Measurements from ENCODE around the gene RSBN1. TPM values are rescaled to one million over a fixed set of nuclear protein-coding genes. Genes with fewer than 3 reads are reported as not detected.

Gene RSBN1
- total RNA-seq, 1 donor from 2014 or later = 40.1 TPM

DNA sequence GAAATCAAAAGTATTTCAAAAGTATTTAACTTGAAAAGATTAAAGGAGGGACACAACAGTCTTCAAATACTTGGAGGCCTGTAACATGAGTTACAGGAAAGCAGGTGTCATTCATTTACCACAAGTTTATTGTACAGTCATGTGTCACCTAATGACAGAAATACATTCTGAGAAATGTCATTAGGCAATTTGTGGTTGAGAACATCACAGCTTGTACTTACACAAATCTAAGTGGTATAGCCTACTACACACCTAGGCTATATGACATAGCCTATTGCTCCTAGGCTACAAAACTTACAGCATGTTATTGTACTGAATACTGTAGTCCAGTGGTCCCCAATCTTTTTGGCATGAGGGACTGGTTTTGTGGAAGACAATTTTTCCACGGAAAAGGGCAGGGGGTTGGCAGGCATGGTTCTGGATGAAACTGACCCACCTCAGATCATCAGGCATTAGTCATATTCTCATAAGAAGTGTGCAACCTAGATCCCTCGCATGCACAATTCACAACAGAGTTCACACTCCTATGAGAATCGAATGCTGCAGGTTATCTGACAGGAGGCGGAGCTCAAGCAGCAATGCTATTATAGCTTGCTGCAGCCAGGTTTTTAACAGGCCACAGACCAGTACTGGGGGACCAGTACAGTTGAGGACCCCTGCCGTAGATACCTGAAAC, 28.0 kb downstream of the RSBN1 start:
- Histone ChIP-seq H3K4me1 (peaks cover 14% of the 10 kb centered on the region), H3K27ac (no peak overlapping the region), H4K20me1 (ENCODE audit: low read depth) (peaks cover 47% of the 10 kb centered on the region), H2AFZ (replicated peaks) (no peak overlapping the region), H3K79me2 (ENCODE audit: low read depth) (peaks cover 99% of the 10 kb centered on the region), H3K4me3 (no peak overlapping the region), H3K27me3 (no peaks in the 10 kb centered on the region), H3K4me2 (no peak overlapping the region), H3K9ac (no peak overlapping the region), H3F3A (ENCODE audit: low read depth) (no peaks in the 10 kb centered on the region), H3K9me3 (ENCODE audit: low read depth) (no peaks in the 10 kb centered on the region), H3K36me3 (no peaks in the 10 kb centered on the region)
- no peaks in the 10 kb centered on the region for H3K9me3 Mint-ChIP-seq
- no peak overlapping the region for H3K27ac Mint-ChIP-seq
- TF ChIP-seq EZH2 (IDR thresholded peaks at IDR 0.05) = no peak
- peaks cover 28% of the 10 kb centered on the region for H3K36me3 Mint-ChIP-seq
- DNase-seq (ENCODE audit: low spot score) = no peak
- H3K27me3 Mint-ChIP-seq (ENCODE audit: insufficient read depth, low read depth) = no peaks in the 10 kb centered on the region
- no peak overlapping the region for H3K4me3 Mint-ChIP-seq
- H3K4me1 Mint-ChIP-seq = peaks cover 7% of the 10 kb centered on the region

DNA sequence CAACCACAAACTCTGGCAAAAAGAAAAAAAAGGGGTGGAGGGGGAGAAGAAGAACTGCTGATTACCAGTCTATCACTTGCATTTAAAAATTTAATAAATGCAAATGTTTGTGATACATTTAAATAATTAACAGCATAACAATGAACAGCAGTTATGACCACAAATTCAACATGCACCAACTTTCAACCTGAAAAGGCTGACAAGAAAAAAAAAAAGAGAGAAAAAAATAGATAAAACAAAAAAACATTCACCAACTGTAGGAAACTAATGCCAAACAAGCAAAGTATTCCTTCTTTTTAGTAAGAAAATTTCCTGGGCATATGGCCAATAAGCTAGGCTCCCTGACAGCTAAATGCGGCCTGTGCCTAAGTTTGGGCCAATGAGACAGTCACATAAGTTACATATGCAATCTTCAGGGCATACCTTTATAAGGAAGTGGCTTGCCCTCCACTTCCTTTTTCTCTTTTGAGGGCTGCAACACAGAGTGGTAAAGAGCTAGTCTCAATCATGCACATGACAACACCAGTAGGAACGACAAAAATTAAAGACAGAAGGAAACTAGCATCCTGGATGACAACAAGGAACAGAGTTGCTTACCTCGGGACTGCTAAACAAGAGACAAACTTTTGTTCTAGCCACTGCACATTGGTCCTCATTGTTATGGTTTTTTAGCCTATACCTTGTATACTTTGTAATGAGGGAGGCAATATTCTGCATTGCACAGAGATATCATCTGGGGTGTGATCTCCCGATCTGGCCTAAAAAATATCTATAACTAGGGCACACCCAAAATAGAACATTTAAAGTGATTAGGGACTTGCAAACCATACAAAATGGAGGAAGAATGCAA, 28.8 kb downstream of the RSBN1 start:
- no peak overlapping the region for H3K9ac ChIP-seq
- Mint-ChIP-seq H3K9me3 (no peaks in the 10 kb centered on the region), H3K27me3 (ENCODE audit: insufficient read depth, low read depth) (no peaks in the 10 kb centered on the region), H3K4me3 (no peak overlapping the region), H3K4me1 (peaks cover 7% of the 10 kb centered on the region), H3K36me3 (peaks cover 27% of the 10 kb centered on the region), H3K27ac (no peak overlapping the region)
- H3K27ac ChIP-seq = no peak overlapping the region
- no peak for TF ChIP-seq EZH2phosphoT487 (IDR thresholded peaks at IDR 0.05)
- TF ChIP-seq, protein P1, sequence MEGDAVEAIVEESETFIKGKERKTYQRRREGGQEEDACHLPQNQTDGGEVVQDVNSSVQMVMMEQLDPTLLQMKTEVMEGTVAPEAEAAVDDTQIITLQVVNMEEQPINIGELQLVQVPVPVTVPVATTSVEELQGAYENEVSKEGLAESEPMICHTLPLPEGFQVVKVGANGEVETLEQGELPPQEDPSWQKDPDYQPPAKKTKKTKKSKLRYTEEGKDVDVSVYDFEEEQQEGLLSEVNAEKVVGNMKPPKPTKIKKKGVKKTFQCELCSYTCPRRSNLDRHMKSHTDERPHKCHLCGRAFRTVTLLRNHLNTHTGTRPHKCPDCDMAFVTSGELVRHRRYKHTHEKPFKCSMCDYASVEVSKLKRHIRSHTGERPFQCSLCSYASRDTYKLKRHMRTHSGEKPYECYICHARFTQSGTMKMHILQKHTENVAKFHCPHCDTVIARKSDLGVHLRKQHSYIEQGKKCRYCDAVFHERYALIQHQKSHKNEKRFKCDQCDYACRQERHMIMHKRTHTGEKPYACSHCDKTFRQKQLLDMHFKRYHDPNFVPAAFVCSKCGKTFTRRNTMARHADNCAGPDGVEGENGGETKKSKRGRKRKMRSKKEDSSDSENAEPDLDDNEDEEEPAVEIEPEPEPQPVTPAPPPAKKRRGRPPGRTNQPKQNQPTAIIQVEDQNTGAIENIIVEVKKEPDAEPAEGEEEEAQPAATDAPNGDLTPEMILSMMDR (IDR thresholded peaks at IDR 0.05) = no peak
- no peak for TF ChIP-seq EZH2 (IDR thresholded peaks at IDR 0.05)
- no peak overlapping the region for H3K4me2 ChIP-seq
- H3K27me3 ChIP-seq = no peaks in the 10 kb centered on the region
- H4K20me1 ChIP-seq (ENCODE audit: low read depth) = peaks cover 41% of the 10 kb centered on the region
- no peak overlapping the region for H2AFZ ChIP-seq (replicated peaks)
- H3F3A ChIP-seq (ENCODE audit: low read depth) = no peaks in the 10 kb centered on the region
- H3K36me3 ChIP-seq = no peaks in the 10 kb centered on the region
- peaks cover 99% of the 10 kb centered on the region for H3K79me2 ChIP-seq (ENCODE audit: low read depth)
- no peak overlapping the region for H3K4me3 ChIP-seq
- peaks cover 14% of the 10 kb centered on the region for H3K4me1 ChIP-seq
- H3K9me3 ChIP-seq (ENCODE audit: low read depth) = no peaks in the 10 kb centered on the region
- DNase-seq (ENCODE audit: low spot score) = no peak

DNA sequence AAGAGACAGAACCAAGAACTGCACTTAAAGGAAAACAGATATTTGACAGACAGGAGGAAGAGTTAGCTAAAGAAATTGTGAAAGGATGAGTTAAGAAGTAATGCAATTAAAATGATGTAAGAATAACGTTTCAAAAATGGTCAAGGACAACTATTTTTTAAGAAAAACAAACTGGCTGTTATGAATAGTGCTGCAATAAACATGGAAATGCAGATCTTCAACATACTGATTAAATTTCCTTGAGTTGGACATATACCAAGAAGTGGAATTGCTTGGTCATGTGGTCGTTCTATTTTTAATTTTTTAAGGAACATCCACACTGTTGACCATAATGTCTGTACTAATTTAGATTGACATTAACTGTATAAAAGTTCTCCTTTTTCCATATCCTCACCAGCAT, 29.9 kb downstream of the RSBN1 start:
- DNase-seq (ENCODE audit: low spot score) = no peak
- no peak overlapping the region for H3K4me3 ChIP-seq

More for the DNA sequence above, 29.9 kb downstream of the RSBN1 start:
- Histone ChIP-seq H3K4me2 (no peak overlapping the region), H3K27ac (no peak overlapping the region), H4K20me1 (ENCODE audit: low read depth) (peaks cover 41% of the 10 kb centered on the region), H3K79me2 (ENCODE audit: low read depth) (peaks cover 99% of the 10 kb centered on the region), H3K9me3 (ENCODE audit: low read depth) (no peaks in the 10 kb centered on the region), H3K4me1 (peaks cover 14% of the 10 kb centered on the region), H3F3A (ENCODE audit: low read depth) (no peaks in the 10 kb centered on the region), H2AFZ (replicated peaks) (no peak overlapping the region), H3K36me3 (peaks cover 6% of the 10 kb centered on the region), H3K27me3 (no peaks in the 10 kb centered on the region), H3K9ac (no peak overlapping the region)
- H3K27me3 Mint-ChIP-seq (ENCODE audit: insufficient read depth, low read depth) = no peaks in the 10 kb centered on the region
- no peak overlapping the region for H3K27ac Mint-ChIP-seq
- no peak overlapping the region for H3K4me3 Mint-ChIP-seq
- H3K9me3 Mint-ChIP-seq = no peaks in the 10 kb centered on the region
- H3K4me1 Mint-ChIP-seq = peaks cover 7% of the 10 kb centered on the region
- H3K36me3 Mint-ChIP-seq = peaks cover 28% of the 10 kb centered on the region
- TF ChIP-seq EZH2phosphoT487 (IDR thresholded peaks at IDR 0.05) = no peak
- TF ChIP-seq, protein P1 (IDR thresholded peaks at IDR 0.05) = no peak
- no peak for TF ChIP-seq EZH2 (IDR thresholded peaks at IDR 0.05)

All from neural progenitor cell (in vitro differentiated cells).